Subcutaneous abdominal adipose tissue (tissue), 5 donors: ENCODE data around the gene RBMY1B.
"Not testable (repeated sequence)": the region's sequence is repeated elsewhere in the genome, so short reads cannot be mapped to it uniquely, and the experiment has no call there.

Source experiments
- H3K27ac ChIP-seq: one replicate; pipeline ENCODE4 v1.7.0; 2013; ENCODE audit warnings: low read depth, mild to moderate bottlenecking, inconsistent platforms, low read length, moderate library complexity
- H3K27me3 ChIP-seq, 5 donors: one replicate each; pipeline ENCODE4 v1.7.0; 2013; ENCODE audit warnings: low read length in 5 of 5, inconsistent platforms in 1 of 5; ENCODE audit not compliant: control insufficient read depth in 5 of 5, insufficient read depth in 4 of 5
- H3K36me3 ChIP-seq, 5 donors: one replicate each; pipeline ENCODE4 v1.7.0; 2013; ENCODE audit warnings: low read length in 5 of 5; ENCODE audit not compliant: control insufficient read depth in 5 of 5, insufficient read depth in 5 of 5
- H3K4me1 ChIP-seq, 5 donors: one replicate each; pipeline ENCODE4 v1.7.0; 2013; ENCODE audit warnings: low read length in 5 of 5, mild to moderate bottlenecking in 3 of 5, moderate library complexity in 1 of 5; ENCODE audit not compliant: control insufficient read depth in 5 of 5, insufficient read depth in 5 of 5
- H3K4me3 ChIP-seq, 5 donors: one replicate each; pipeline ENCODE4 v1.7.0; 2013; ENCODE audit warnings: low read length in 5 of 5, low read depth in 1 of 5
- H3K9ac ChIP-seq, 5 donors: one replicate each; pipeline ENCODE4 v1.7.0; 2013; ENCODE audit warnings: low read length in 5 of 5, mild to moderate bottlenecking in 4 of 5, moderate library complexity in 3 of 5
- H3K9me3 ChIP-seq, 5 donors: one replicate each; pipeline ENCODE4 v1.7.0; 2013; ENCODE audit warnings: low read length in 5 of 5; ENCODE audit not compliant: control insufficient read depth in 5 of 5
- donor health status: healthy.
- donor health status: healthy.
- donor health status: healthy.
- donor health status: healthy.
- donor health status: healthy.

Gene RBMY1B

DNA sequence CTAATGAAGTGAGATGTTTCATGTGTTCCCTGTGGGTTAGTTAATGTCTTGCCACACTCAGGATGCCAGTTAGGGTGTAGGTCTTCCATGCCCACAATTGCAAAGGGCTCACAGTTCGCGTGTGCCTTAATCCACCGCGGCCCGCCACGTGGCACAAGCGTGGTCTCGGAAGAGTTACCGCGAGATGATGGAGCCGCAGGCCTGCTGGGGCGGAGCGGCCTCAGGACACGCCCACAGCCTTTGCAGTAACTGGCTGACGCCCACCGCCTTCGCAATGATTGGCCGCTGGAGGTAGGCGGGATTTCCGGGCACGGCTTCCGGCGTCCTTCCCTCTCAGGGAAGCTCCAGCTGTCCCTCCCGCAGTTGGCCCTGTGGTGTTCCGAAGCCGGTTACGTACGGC is at the start of gene RBMY1B:
Gene RBMY1B, plus strand, starts transcription at position 301 of the 400 bp plus-strand sequence. CDS start 2,013 bp downstream, outside the sequence.
- not testable (repeated sequence) for H3K4me1 ChIP-seq, H3K4me3 ChIP-seq, H3K9ac ChIP-seq, H3K36me3 ChIP-seq, H3K27ac ChIP-seq, H3K27me3 ChIP-seq, H3K9me3 ChIP-seq

DNA sequence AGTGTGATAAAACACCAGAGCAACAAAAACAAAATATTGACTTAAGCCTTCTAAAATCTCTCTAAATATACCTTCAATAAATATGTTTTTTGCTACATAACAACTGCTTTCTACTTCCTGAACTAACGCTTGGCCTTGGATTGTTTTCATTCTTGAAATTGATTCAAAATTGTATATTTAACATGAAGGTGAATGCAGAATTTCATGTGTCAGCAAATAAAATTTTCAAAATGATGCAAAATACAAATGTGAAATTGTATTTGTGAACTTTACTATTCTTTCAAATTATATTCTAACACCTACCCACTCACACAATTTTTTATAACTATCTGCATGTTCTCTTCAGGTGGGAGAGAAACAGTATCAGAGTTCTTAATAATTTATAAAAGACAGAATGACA is 48.2 kb upstream of the RBMY1B start:
- H3K27ac ChIP-seq, H3K27me3 ChIP-seq, H3K4me3 ChIP-seq, H3K4me1 ChIP-seq, H3K9ac ChIP-seq, H3K36me3 ChIP-seq, H3K9me3 ChIP-seq: not testable (repeated sequence)

DNA sequence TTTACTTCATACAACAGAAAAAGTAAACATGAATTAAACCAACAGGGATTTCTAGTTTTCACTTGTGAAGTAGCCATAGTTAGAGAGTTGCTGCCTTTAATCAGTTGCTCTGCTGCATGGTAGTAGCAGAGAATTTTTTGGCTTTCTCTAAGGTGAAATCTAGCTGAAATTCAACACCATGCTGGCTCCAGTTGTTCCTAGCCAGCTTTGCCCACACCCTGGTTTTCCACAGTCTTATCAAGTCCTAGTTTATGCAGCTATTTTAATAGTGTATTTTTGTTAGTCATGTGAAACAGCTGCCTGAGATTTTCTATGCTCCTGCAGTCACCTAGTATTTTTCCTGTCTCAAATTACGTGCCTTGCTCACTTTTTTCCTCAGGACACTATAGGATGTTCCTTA is 28.2 kb upstream of the RBMY1B start:
- no peaks in the 10 kb centered on the region for H3K27me3 ChIP-seq
- no peak overlapping the region for H3K9ac ChIP-seq
- H3K4me1 ChIP-seq: no peaks in the 10 kb centered on the region
- no peak overlapping the region for H3K27ac ChIP-seq
- no peaks in the 10 kb centered on the region for H3K9me3 ChIP-seq
- H3K4me3 ChIP-seq: no peak overlapping the region
- H3K36me3 ChIP-seq: no peaks in the 10 kb centered on the region

DNA sequence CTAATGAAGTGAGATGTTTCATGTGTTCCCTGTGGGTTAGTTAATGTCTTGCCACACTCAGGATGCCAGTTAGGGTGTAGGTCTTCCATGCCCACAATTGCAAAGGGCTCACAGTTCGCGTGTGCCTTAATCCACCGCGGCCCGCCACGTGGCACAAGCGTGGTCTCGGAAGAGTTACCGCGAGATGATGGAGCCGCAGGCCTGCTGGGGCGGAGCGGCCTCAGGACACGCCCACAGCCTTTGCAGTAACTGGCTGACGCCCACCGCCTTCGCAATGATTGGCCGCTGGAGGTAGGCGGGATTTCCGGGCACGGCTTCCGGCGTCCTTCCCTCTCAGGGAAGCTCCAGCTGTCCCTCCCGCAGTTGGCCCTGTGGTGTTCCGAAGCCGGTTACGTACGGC is 23.4 kb downstream of the RBMY1B start, which contains the start of gene RBMY1A1:
Gene RBMY1A1, plus strand, starts transcription at position 301 of the 400 bp plus-strand sequence. CDS start 2,013 bp downstream, outside the sequence.
- H3K36me3 ChIP-seq, H3K4me3 ChIP-seq, H3K9ac ChIP-seq, H3K27me3 ChIP-seq, H3K27ac ChIP-seq, H3K9me3 ChIP-seq, H3K4me1 ChIP-seq: not testable (repeated sequence)

DNA sequence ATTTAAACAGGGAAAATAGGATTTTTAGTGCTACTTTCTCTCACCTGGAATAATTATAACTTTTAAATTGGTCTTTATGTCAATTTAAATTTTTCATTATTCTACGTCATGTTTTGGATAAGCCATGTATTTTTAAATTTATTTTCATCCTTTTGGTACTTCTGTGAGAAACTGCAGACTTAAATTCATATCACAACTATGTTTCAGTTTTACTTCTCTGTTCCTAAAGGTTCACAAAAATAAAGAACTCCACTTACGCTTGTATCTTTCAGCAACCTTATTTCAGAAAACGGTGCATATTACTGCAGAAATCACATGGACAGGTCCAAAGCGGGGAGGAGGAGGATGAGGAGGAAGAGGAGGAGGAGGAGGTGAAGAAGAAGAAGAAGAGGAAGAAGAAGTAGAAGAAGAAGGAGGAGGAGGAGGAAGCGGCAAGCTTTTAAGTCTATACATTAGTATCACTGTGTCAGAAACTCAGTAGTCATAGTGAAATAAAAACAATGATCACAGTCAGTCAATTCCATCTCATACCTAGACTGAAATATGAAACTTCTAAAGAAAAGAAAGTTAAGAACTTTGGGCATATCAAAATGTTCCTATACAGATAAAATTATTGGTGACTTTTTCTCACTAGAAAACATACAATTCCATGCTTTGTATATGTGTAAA is 48.3 kb downstream of the RBMY1B start:
- not testable (repeated sequence) for H3K9me3 ChIP-seq, H3K36me3 ChIP-seq, H3K27me3 ChIP-seq, H3K4me3 ChIP-seq, H3K27ac ChIP-seq, H3K4me1 ChIP-seq, H3K9ac ChIP-seq
